HG03565 (cell line): ENCODE measurements around the gene C11orf68.
"Not testable (repeated sequence)": the region's sequence is repeated elsewhere in the genome, so short reads cannot be mapped to it uniquely, and the experiment has no call there.

Experiments used
- ATAC-seq: cut with Tn5 transposase; IDR thresholded peaks from one replicate; pipeline ENCODE4 v1.9.1; 2021; ENCODE audit warnings: mild to moderate bottlenecking, moderate library complexity; ENCODE audit not compliant: unreplicated experiment

Gene C11orf68

GRCh38 chr11:65918211-65919140, at the start of gene C11orf68:
Gene C11orf68 (minus strand): TSS chr11:65919062. CDS start chr11:65919031, 31 bp downstream.
- ATAC-seq, result peak; percentile 32

GRCh38 chr11:65967329-65967934, 48.6 kb upstream of the C11orf68 start:
- ATAC-seq, result no peak

GRCh38 chr11:65965986-65966762, 47.3 kb upstream of the C11orf68 start:
- ATAC-seq, result no peak

- ATAC-seq, result no peak
Measured at GRCh38 chr11:65964906-65965305, 46.0 kb upstream of the C11orf68 start.

GRCh38 chr11:65962141-65962564, 43.3 kb upstream of the C11orf68 start:
- no peak for ATAC-seq

GRCh38 chr11:65961267-65962140, 42.6 kb upstream of the C11orf68 start, which contains the start of gene SART1:
Gene SART1 (plus strand): TSS chr11:65961734. CDS start chr11:65961781, 47 bp downstream.
- peak; percentile 74 for ATAC-seq

- ATAC-seq, result no peak
Measured at GRCh38 chr11:65960824-65961266, 42.0 kb upstream of the C11orf68 start.

- no peak for ATAC-seq
Measured at GRCh38 chr11:65958774-65959420, 40.0 kb upstream of the C11orf68 start.

GRCh38 chr11:65958291-65958690, 39.4 kb upstream of the C11orf68 start:
- ATAC-seq, result no peak

- no peak for ATAC-seq
Measured at GRCh38 chr11:65954771-65955170, 35.9 kb upstream of the C11orf68 start.

- ATAC-seq, result no peak
Measured at GRCh38 chr11:65953471-65953870, 34.6 kb upstream of the C11orf68 start.

- ATAC-seq, result no peak
Measured at GRCh38 chr11:65952052-65952521, 33.2 kb upstream of the C11orf68 start.

GRCh38 chr11:65951641-65952040, 32.8 kb upstream of the C11orf68 start:
- ATAC-seq, result not testable (repeated sequence)

- not testable (repeated sequence) for ATAC-seq
Measured at GRCh38 chr11:65950711-65951110, 31.8 kb upstream of the C11orf68 start.

GRCh38 chr11:65947603-65948125, 28.8 kb upstream of the C11orf68 start:
- no peak for ATAC-seq

GRCh38 chr11:65947133-65947532, 28.3 kb upstream of the C11orf68 start:
- ATAC-seq, result no peak

GRCh38 chr11:65946655-65947054, 27.8 kb upstream of the C11orf68 start:
- no peak for ATAC-seq

- no peak for ATAC-seq
Measured at GRCh38 chr11:65945941-65946558, 27.2 kb upstream of the C11orf68 start.

- ATAC-seq, result no peak
Measured at GRCh38 chr11:65945430-65945911, 26.6 kb upstream of the C11orf68 start, which contains the start of gene TSGA10IP. Gene TSGA10IP (plus strand): TSS chr11:65945480. CDS start chr11:65945676, 196 bp downstream.
